Adrenal gland (tissue), 12 donors: ENCODE results near the gene RERG. TPM values are rescaled to one million over a fixed set of nuclear protein-coding genes. Genes with fewer than 3 reads are reported as not detected.
A peak's percentile ranks its signal among the peaks of the same experiment; 100 is the strongest.

Source experiments
- DNase-seq, 7 donors: peaks; one replicate each; pipeline ENCODE4 v3.0.0-alpha.2; 2019 to 2020
- H3K27ac ChIP-seq, 5 donors: fragments of 200-600 bp; sonication (generic) in 4 of 5; 1 replicate in 3 of 5; 2 replicates in 2 of 5; pipeline versions ENCODE4 v1.5.1 to v1.8.0; 2016 to 2020; ENCODE audit warnings: mild to moderate bottlenecking in 1 of 5
- H3K27me3 ChIP-seq: fragments of 200-600 bp; 2 replicates; pipeline ENCODE4 v1.8.0; 2021
- H3K36me3 ChIP-seq, 2 donors: fragments of 200-600 bp; replicated peaks in 1 of 2; 1 replicate in 1 of 2; 2 replicates in 1 of 2; pipeline versions ENCODE4 v1.5.1 to v1.8.0; 2018 to 2022
- H3K4me1 ChIP-seq, 2 donors: fragments of 200-600 bp; replicated peaks in 1 of 2; 1 replicate in 1 of 2; 2 replicates in 1 of 2; pipeline versions ENCODE4 v1.5.1 to v1.8.0; 2018 to 2021
- H3K4me3 ChIP-seq, 4 donors: fragments of 200-600 bp; sonication (generic) in 3 of 4; one replicate each; pipeline ENCODE4 v1.5.1; 2016 to 2018
- H3K9me3 ChIP-seq, 3 donors: fragments of 200-600 bp; sonication (generic) in 1 of 3; replicated peaks in 1 of 3; 1 replicate in 2 of 3; 2 replicates in 1 of 3; pipeline versions ENCODE4 v1.5.1 to v1.8.0; 2016 to 2021
- POLR2A ChIP-seq, 2 donors: fragments of 450-650 bp; IDR thresholded peaks; one replicate each; pipeline ENCODE4 v1.6.1; 2017; ENCODE audit warnings: antibody characterized with exemption in 2 of 2, mild to moderate bottlenecking in 2 of 2, moderate library complexity in 1 of 2
- WGBS, 4 donors: extraction: QIAGEN DNeasy Blood & Tissue Kit in 2 of 4; methylation state at CpG; one replicate each; pipeline versions ENCODE4 v1.1.5 to v1.1.7; 2013 to 2017; 5-methylcytosine and 5-hydroxymethylcytosine counted together
- intact Hi-C, 2 donors: fragments of 100-400 bp; cut with DNase I; formaldehyde crosslinking; loops; one replicate each; pipeline versions ENCODE4 v1.14.1 to v1.15.0; 2022 to 2023
- polyA plus RNA-seq, 3 donors: library from polyadenylated mRNA; stranded (reverse); fragments of 200-250 nt in 2 of 3; fragments of 350-450 nt in 1 of 3; fragmentation: Illumina TruSeq in 1 of 3; extraction: RNeasy Lipid Tissue Mini Kit (QIAGEN cat#74804) in 1 of 3; gene quantifications; one replicate each; pipeline ENCODE4 v1.2.3, GENCODE V29; 2013 to 2014
- total RNA-seq, 9 donors: library from RNA; depleted of rRNA in 4 of 9; stranded (reverse); fragments of >200 nt in 4 of 9; fragments of 120-200 nt in 1 of 9; fragmentation: NEBNext Ultra II Directional in 1 of 9; extraction: Animal tissue kit (Norgen Biotek cat#: 25700) in 1 of 9; gene quantifications; one replicate each; pipeline versions ENCODE4 v1.1.0 to v1.2.4, GENCODE V29; 2013 to 2023
- TF ChIP-seq, protein P1 (sequence below), 6 experiments: fragments of 450-650 bp in 4 of 6; fragments of 200-600 bp in 2 of 6; sonication (generic) in 1 of 6; IDR thresholded peaks; 1 replicate in 5 of 6; 2 replicates in 1 of 6; pipeline versions ENCODE4 v1.5.1 to v1.8.0; 2016 to 2021; ENCODE audit warnings: antibody characterized with exemption in 6 of 6, mild to moderate bottlenecking in 2 of 6, moderate library complexity in 1 of 6
- donor health status: healthy with polysubstance abuse.
- donor health status: Bipolar disorder and iron deficiency.
- donor health status: DM: yes; HTN: yes; CAD: no.
- donor health status: DM: no; HTN: no; CAD: no.
- donor health status: DM: no; HTN: no; CAD: no.
- donor health status: DM: yes; HTN: yes; CAD: no.

Gene RERG
- total and polyA plus RNA-seq, 12 donors = 12.9 to 146 (median 46.6) TPM

DNA sequence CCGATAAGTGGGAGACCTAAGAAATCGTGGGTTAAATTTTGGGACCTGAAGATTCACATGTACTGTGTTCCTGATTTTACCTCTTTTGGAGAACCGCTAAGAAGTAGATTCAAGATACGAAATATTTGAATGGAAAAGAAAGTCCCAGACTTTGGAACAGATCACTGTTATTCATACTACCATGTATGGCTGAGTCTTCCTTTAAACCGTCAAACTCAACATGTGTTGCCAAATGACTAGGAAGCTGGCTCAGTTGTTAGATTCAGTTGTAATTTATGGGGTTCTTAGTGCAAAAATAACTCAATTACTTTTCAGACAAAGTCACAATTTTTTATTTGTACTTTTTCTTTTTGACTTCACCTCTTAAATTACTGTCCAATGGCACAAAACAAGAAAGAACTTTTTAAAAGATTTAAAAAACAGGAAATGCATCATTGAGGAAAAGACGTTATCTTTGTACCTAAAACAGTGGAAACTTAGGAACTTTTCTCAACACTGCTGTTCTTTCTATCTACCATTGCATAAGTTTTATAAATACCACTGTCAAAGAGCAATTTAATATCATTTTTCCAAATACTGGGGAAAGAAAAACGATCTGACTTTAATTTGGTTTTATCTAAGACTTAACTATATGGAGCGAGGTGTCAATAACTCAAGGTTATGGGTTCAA is 15.7 kb downstream of the RERG start:
- Histone ChIP-seq H3K27me3 (no peaks in the 10 kb centered on the region), H3K9me3 (no peaks in the 10 kb centered on the region), H3K27ac (peak overlapping the region in 4 of 5 donors; percentile 23 to 88 (median 77)), H3K4me3 (no peak overlapping the region), H3K36me3 (peaks cover 0 to 6% of the 10 kb centered on the region in 2 donors), H3K4me1 (peaks cover 31 to 48% of the 10 kb centered on the region in 2 donors)
- 48 to 76% (median 63%) methylated on average over 8 of the region's 8 CpGs for WGBS, 4 donors
- intact Hi-C loops = no loop called here
- TF ChIP-seq POLR2A (IDR thresholded peaks at IDR 0.05) = no peak
- TF ChIP-seq, protein P1, sequence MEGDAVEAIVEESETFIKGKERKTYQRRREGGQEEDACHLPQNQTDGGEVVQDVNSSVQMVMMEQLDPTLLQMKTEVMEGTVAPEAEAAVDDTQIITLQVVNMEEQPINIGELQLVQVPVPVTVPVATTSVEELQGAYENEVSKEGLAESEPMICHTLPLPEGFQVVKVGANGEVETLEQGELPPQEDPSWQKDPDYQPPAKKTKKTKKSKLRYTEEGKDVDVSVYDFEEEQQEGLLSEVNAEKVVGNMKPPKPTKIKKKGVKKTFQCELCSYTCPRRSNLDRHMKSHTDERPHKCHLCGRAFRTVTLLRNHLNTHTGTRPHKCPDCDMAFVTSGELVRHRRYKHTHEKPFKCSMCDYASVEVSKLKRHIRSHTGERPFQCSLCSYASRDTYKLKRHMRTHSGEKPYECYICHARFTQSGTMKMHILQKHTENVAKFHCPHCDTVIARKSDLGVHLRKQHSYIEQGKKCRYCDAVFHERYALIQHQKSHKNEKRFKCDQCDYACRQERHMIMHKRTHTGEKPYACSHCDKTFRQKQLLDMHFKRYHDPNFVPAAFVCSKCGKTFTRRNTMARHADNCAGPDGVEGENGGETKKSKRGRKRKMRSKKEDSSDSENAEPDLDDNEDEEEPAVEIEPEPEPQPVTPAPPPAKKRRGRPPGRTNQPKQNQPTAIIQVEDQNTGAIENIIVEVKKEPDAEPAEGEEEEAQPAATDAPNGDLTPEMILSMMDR (IDR thresholded peaks at IDR 0.05) = no peak
- DNase-seq = peak in 2 of 7 donors; percentile 25 to 42

DNA sequence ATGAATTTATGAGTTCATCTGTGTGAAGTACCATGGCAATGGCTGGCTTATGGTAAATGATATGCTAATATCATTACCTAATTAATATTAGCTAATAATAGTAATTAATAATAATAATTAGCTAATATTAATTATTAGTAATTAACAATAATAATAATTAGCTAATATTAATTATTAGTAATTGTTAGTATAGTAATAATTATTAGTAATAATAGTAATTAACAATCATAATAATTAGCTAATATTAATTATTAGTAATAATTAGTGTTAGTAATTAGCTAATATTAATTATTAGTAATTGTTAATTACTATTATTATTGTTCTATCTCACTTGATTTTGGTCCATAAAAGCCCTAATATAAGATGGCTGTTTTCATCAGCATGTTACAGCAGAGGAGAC is 19.8 kb downstream of the RERG start:
- Histone ChIP-seq H3K27ac (peak overlapping the region in 2 of 5 donors; percentile 41 to 50), H3K27me3 (no peaks in the 10 kb centered on the region), H3K4me3 (no peak overlapping the region), H3K36me3 (peaks cover 0 to 4% of the 10 kb centered on the region in 2 donors), H3K4me1 (peaks cover 9 to 26% of the 10 kb centered on the region in 2 donors), H3K9me3 (no peaks in the 10 kb centered on the region)
- TF ChIP-seq POLR2A (IDR thresholded peaks at IDR 0.05) = no peak
- TF ChIP-seq, protein P1 (IDR thresholded peaks at IDR 0.05) = no peak
- no peak for DNase-seq
- intact Hi-C loops = no loop called here

- 67 to 84% (median 77%) methylated on average over 1 of the region's 1 CpG for WGBS, 4 donors
- peaks cover 0 to under 1% of the 10 kb centered on the region in 2 donors for H3K36me3 ChIP-seq
- H3K4me1 ChIP-seq = peaks cover 9 to 26% of the 10 kb centered on the region in 2 donors
- no peaks in the 10 kb centered on the region for H3K9me3 ChIP-seq
- TF ChIP-seq POLR2A (IDR thresholded peaks at IDR 0.05) = no peak
- TF ChIP-seq, protein P1 (IDR thresholded peaks at IDR 0.05) = no peak
- DNase-seq = no peak
- no peak overlapping the region for H3K4me3 ChIP-seq
- peak overlapping the region in 2 of 5 donors; percentile 41 to 50 for H3K27ac ChIP-seq
- no peaks in the 10 kb centered on the region for H3K27me3 ChIP-seq
- intact Hi-C loops = no loop called here
Observed at GRCh38 chr12:15201056-15201455, 20.2 kb downstream of the RERG start.

DNA sequence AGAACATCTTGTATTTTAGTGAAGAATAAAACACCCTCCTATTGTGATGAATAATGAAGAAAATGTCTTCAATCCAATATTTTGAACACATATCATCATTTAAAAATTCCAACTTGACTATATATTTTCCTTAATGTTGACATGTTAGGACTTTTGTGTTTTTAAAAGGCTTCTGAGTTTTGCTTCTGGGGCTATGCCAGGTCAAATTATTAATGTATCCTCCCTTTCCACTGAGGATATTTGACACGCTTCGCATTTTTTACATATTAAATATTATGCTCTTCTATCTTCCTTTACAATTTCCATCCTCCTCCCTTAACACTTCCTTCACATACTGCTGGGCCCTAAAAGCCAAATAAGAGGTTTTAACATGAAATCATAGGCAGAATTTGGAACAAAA is 20.6 kb downstream of the RERG start:
- H3K36me3 ChIP-seq = no peaks in the 10 kb centered on the region
- H3K4me1 ChIP-seq = peaks cover 9 to 28% of the 10 kb centered on the region in 2 donors
- peak overlapping the region in 2 of 5 donors; percentile 41 to 50 for H3K27ac ChIP-seq
- intact Hi-C loops = no loop called here
- no peaks in the 10 kb centered on the region for H3K27me3 ChIP-seq
- 66 to 72% (median 67%) methylated on average over 2 of the region's 2 CpGs for WGBS, 4 donors
- no peak for DNase-seq
- H3K4me3 ChIP-seq = no peak overlapping the region
- no peak for TF ChIP-seq POLR2A (IDR thresholded peaks at IDR 0.05)
- TF ChIP-seq, protein P1 (IDR thresholded peaks at IDR 0.05) = no peak
- no peaks in the 10 kb centered on the region for H3K9me3 ChIP-seq
